Heart left ventricle (tissue), 16 donors: ENCODE data around the gene CDK2AP2. TPM values are rescaled to one million over a fixed set of nuclear protein-coding genes. Genes with fewer than 3 reads are reported as not detected.

Source experiments
- ATAC-seq, 4 donors: fragments of 200-7000 bp; cut with Tn5 transposase; one replicate each; pipeline ENCODE4 v1.9.1; 2020 to 2022; ENCODE audit warnings: moderate library complexity in 4 of 4, mild to moderate bottlenecking in 3 of 4, moderate number of reproducible peaks in 1 of 4
- DNase-seq, 5 donors: peaks; one replicate each; pipeline ENCODE4 v3.0.0-alpha.2; 2020
- H3K27ac ChIP-seq, 12 donors: fragments of 200-600 bp; sonication (generic) in 4 of 12; one replicate each; pipeline versions ENCODE4 v1.5.0 to v1.8.0; 2016 to 2022; ENCODE audit warnings: mild to moderate bottlenecking in 2 of 12
- H3K27me3 ChIP-seq, 9 donors: fragments of 200-600 bp; sonication (generic) in 2 of 9; one replicate each; pipeline versions ENCODE4 v1.5.1 to v1.8.0; 2016 to 2022; ENCODE audit warnings: mild to moderate bottlenecking in 3 of 9
- H3K36me3 ChIP-seq, 9 donors: fragments of 200-600 bp; sonication (generic) in 2 of 9; one replicate each; pipeline versions ENCODE4 v1.5.0 to v1.8.0; 2018 to 2022; ENCODE audit warnings: mild to moderate bottlenecking in 2 of 9
- H3K4me1 ChIP-seq, 12 donors: fragments of 200-600 bp; sonication (generic) in 4 of 12; one replicate each; pipeline versions ENCODE4 v1.5.0 to v1.8.0; 2016 to 2022; ENCODE audit warnings: mild to moderate bottlenecking in 3 of 12
- H3K4me3 ChIP-seq, 12 donors: fragments of 200-600 bp; sonication (generic) in 4 of 12; one replicate each; pipeline versions ENCODE4 v1.5.0 to v1.8.0; 2017 to 2022; ENCODE audit warnings: mild to moderate bottlenecking in 9 of 12, moderate library complexity in 4 of 12
- H3K9me3 ChIP-seq, 12 donors: fragments of 200-600 bp; sonication (generic) in 4 of 12; one replicate each; pipeline versions ENCODE4 v1.5.0 to v1.8.0; 2016 to 2022; ENCODE audit warnings: mild to moderate bottlenecking in 1 of 12
- CTCF ChIP-seq, 12 donors: fragments of 200-600 bp; sonication (generic) in 4 of 12; IDR thresholded peaks; one replicate each; pipeline versions ENCODE4 v1.5.0 to v1.8.0; 2018 to 2022; ENCODE audit warnings: antibody characterized with exemption in 12 of 12, mild to moderate bottlenecking in 5 of 12
- POLR2A ChIP-seq, 2 donors: fragments of 450-650 bp; IDR thresholded peaks; one replicate each; pipeline ENCODE4 v1.6.1; 2017; ENCODE audit warnings: antibody characterized with exemption in 2 of 2, mild to moderate bottlenecking in 2 of 2, moderate library complexity in 2 of 2
- WGBS, 4 donors: extraction: QIAGEN DNeasy Blood & Tissue Kit in 2 of 4; methylation state at CpG; one replicate each; pipeline versions ENCODE4 v1.1.5 to v1.1.7; 2013 to 2018; 5-methylcytosine and 5-hydroxymethylcytosine counted together
- intact Hi-C, 10 donors: fragments of 100-400 bp; cut with DNase I; formaldehyde crosslinking; loops; one replicate each; pipeline versions ENCODE4 v1.11.1 to v1.14.2; 2022
- polyA plus RNA-seq, 2 donors: library from polyadenylated mRNA; stranded (reverse); fragments of 200-250 nt; gene quantifications; one replicate each; pipeline ENCODE4 v1.2.3, GENCODE V29; 2013
- total RNA-seq, 9 donors: library from RNA; depleted of rRNA in 2 of 9; stranded (reverse); fragments of >200 nt in 2 of 9; fragmentation: NEBNext Ultra II Directional in 3 of 9; extraction: Animal tissue kit (Norgen Biotek cat#: 25700) in 3 of 9; gene quantifications; one replicate each; pipeline versions ENCODE4 v1.1.0 to v1.2.4, GENCODE V29; 2016 to 2023
- donor health status: ischemic (EF 13 %, LVEDD 7.1; RV severe dilation, severe dysfunction).
- donor health status: healthy with polysubstance abuse.
- donor health status: DM: no; HTN: yes; CAD: no.
- donor health status: DM: no; HTN: no; CAD: no.
- donor health status: ischemic (EF 25% LVEDD 6.9; RV normal size, moderate dysfunction).
- donor health status: ischemic (EF 25% LVEDD 5.7; RV mildly dilated, moderate dysfunction).
- donor health status: healthy.
- donor health status: DM: yes; HTN: yes; CAD: no.
- donor health status: ischemic (EF 35%, LVEDD 5.7; RV mildly dilated, moderate dysfunction).
- donor health status: nonischemic (EF 11% LVEDD 7.7; RV severe dilation, severe dysfunction).
- donor health status: DM: yes; HTN: yes; CAD: no.
- donor health status: PGD.
- donor health status: ischemic (EF 29% LVEDD 5.4; RV normal size, mild dysfunction).
- donor health status: nonischemic (EF 23%, LVEDD 6.1; RV moderate dilation, normal function).

CDK2AP2 gene
- total and polyA plus RNA-seq, 11 donors: 37.0 to 461 (median 60.1) TPM

GRCh38 chr11:67503119-67504004 is 4.6 kb downstream of the CDK2AP2 start:
- Histone ChIP-seq H3K36me3 (peaks cover 0 to 47% (median 19%) of the 10 kb centered on the region in 9 donors), H3K27ac (peak overlapping the region in 4 of 12 donors; percentile 33 to 99 (median 98)), H3K9me3 (no peaks in the 10 kb centered on the region), H3K4me3 (peak overlapping the region in 11 of 12 donors; percentile 53 to 89 (median 76)), H3K4me1 (peaks cover 10 to 52% (median 33%) of the 10 kb centered on the region in 12 donors), H3K27me3 (no peaks in the 10 kb centered on the region)
- 84 to 87% (median 85%) methylated on average over 19 of the region's 19 CpGs for WGBS, 4 donors
- ATAC-seq: no peak
- peak in 1 of 5 donors; percentile 28 for DNase-seq
- intact Hi-C loops: loop anchor here in 2 of 10 donors (2.0 to 5.0 kb wide), 4 partner anchors 21 to 151 kb away; partner anchors contain the start of genes AIP (in 1 of the 2), POLD4 (in 1 of the 2) and TMEM134 (in 1 of the 2)
- TF ChIP-seq POLR2A (IDR thresholded peaks at IDR 0.05): no peak
- no peak for TF ChIP-seq CTCF (IDR thresholded peaks at IDR 0.05)

GRCh38 chr11:67502328-67502979 is 5.5 kb downstream of the CDK2AP2 start:
- no peak for DNase-seq

GRCh38 chr11:67501854-67502253 is 6.1 kb downstream of the CDK2AP2 start:
- TF ChIP-seq CTCF (IDR thresholded peaks at IDR 0.05): no peak
- H3K36me3 ChIP-seq: peaks cover 0 to 57% (median 25%) of the 10 kb centered on the region in 9 donors

More at GRCh38 chr11:67502328-67502979, 5.5 kb downstream of the CDK2AP2 start:
- no peak overlapping the region for H3K4me3 ChIP-seq
- ATAC-seq: no peak
- WGBS, 4 donors: 94 to 99% (median 97%) methylated on average over 11 to 18 of the region's 18 CpGs
- peaks cover 0 to 56% (median 24%) of the 10 kb centered on the region in 9 donors for H3K36me3 ChIP-seq
- H3K4me1 ChIP-seq: peaks cover 10 to 50% (median 30%) of the 10 kb centered on the region in 12 donors
- no peaks in the 10 kb centered on the region for H3K9me3 ChIP-seq
- no peak overlapping the region for H3K27ac ChIP-seq
- TF ChIP-seq POLR2A (IDR thresholded peaks at IDR 0.05) (no peak), CTCF (IDR thresholded peaks at IDR 0.05) (no peak)
- intact Hi-C loops: loop anchor here in 1 of 10 donors (5.0 kb wide), 1 partner anchor 80 kb away; no protein-coding TSS in a partner anchor
- no peaks in the 10 kb centered on the region for H3K27me3 ChIP-seq

More at GRCh38 chr11:67501854-67502253, 6.1 kb downstream of the CDK2AP2 start:
- DNase-seq (no peak), ATAC-seq (no peak)
- 95 to 97% (median 97%) methylated on average over 17 to 18 of the region's 18 CpGs for WGBS, 4 donors
- no peak overlapping the region for H3K27ac ChIP-seq
- H3K4me3 ChIP-seq: no peak overlapping the region
- intact Hi-C loops: loop anchor here in 1 of 10 donors (5.0 kb wide), 1 partner anchor 80 kb away; no protein-coding TSS in a partner anchor
- no peaks in the 10 kb centered on the region for H3K9me3 ChIP-seq
- peaks cover 10 to 44% (median 24%) of the 10 kb centered on the region in 12 donors for H3K4me1 ChIP-seq
- no peaks in the 10 kb centered on the region for H3K27me3 ChIP-seq
